Measurements from ENCODE around the gene MBTD1. TPM values are rescaled to one million over a fixed set of nuclear protein-coding genes. Genes with fewer than 3 reads are reported as not detected.

MBTD1 gene
- total RNA-seq, 2 donors from 2014 or later = 19.6 to 25.1 TPM

DNA sequence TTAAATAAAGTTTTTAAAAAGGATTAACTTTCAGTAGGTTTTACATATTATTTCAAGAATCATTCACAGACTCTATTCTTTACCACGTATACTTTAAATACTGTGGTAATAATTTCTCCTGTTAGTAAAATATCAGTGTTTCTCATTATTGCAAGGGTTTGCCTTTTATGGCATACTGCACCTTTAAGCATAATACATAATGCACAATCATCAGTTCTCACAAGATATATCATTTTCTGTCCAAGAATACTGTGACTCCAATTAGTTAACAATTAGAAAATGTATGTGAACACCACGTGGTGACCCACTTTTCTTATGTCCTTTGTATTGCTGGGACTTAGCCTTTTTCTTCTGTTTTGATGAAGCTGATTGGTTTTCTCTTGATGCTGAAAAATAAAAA, 68.0 kb downstream of the MBTD1 start:
- intact Hi-C loops (cut with DNase I) = no loop called here
- Histone ChIP-seq H3K9me3 (no peaks in the 10 kb centered on the region), H3K4me1 (replicated peaks) (no peaks in the 10 kb centered on the region), H3K27me3 (replicated peaks; ENCODE audit: insufficient read depth) (no peaks in the 10 kb centered on the region), H3K27ac (no peak overlapping the region), H3K36me3 (peaks cover 4 to 5% of the 10 kb centered on the region in 2 donors), H3K4me3 (no peak overlapping the region)
- DNase-seq (ENCODE audit: low spot score) = no peak
- WGBS = 85% methylated on average over 2 of the region's 2 CpGs
- TF ChIP-seq, protein P1, sequence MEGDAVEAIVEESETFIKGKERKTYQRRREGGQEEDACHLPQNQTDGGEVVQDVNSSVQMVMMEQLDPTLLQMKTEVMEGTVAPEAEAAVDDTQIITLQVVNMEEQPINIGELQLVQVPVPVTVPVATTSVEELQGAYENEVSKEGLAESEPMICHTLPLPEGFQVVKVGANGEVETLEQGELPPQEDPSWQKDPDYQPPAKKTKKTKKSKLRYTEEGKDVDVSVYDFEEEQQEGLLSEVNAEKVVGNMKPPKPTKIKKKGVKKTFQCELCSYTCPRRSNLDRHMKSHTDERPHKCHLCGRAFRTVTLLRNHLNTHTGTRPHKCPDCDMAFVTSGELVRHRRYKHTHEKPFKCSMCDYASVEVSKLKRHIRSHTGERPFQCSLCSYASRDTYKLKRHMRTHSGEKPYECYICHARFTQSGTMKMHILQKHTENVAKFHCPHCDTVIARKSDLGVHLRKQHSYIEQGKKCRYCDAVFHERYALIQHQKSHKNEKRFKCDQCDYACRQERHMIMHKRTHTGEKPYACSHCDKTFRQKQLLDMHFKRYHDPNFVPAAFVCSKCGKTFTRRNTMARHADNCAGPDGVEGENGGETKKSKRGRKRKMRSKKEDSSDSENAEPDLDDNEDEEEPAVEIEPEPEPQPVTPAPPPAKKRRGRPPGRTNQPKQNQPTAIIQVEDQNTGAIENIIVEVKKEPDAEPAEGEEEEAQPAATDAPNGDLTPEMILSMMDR (IDR thresholded peaks at IDR 0.05) = no peak
- TF ChIP-seq POLR2A (IDR thresholded peaks at IDR 0.05) (no peak), POLR2AphosphoS5 (IDR thresholded peaks at IDR 0.05) (no peak)

DNA sequence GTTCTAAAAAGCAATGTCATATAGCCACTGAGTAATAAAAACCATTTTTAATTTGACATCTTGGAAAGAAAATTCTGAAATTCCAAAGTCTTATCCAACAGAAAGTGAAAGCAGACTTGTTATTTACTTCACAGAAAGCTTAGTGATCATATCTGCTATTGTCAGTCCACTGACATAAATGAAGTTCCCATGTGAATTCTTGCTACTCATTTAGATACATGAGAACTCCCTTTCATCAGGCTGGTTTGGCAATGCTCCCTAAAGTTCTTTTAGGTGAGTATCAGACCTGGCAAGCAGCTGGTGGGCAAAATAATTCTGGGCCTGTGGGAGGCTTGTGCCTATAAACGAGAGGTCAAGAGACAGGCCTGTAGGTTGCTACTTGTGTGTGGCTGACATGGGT, 70.2 kb downstream of the MBTD1 start:
- no peak for DNase-seq (ENCODE audit: low spot score)
- TF ChIP-seq POLR2A (IDR thresholded peaks at IDR 0.05) = no peak
- TF ChIP-seq, protein P1 (IDR thresholded peaks at IDR 0.05) = no peak
- no peak for TF ChIP-seq POLR2AphosphoS5 (IDR thresholded peaks at IDR 0.05)
- intact Hi-C loops (cut with DNase I) = no loop called here
- 28% methylated on average over 1 of the region's 1 CpG for WGBS
- H3K27ac ChIP-seq = no peak overlapping the region
- H3K9me3 ChIP-seq = no peaks in the 10 kb centered on the region
- no peaks in the 10 kb centered on the region for H3K4me1 ChIP-seq (replicated peaks)
- no peak overlapping the region for H3K4me3 ChIP-seq
- H3K27me3 ChIP-seq (replicated peaks; ENCODE audit: insufficient read depth) = no peaks in the 10 kb centered on the region
- H3K36me3 ChIP-seq = peaks cover 0 to 4% of the 10 kb centered on the region in 2 donors

DNA sequence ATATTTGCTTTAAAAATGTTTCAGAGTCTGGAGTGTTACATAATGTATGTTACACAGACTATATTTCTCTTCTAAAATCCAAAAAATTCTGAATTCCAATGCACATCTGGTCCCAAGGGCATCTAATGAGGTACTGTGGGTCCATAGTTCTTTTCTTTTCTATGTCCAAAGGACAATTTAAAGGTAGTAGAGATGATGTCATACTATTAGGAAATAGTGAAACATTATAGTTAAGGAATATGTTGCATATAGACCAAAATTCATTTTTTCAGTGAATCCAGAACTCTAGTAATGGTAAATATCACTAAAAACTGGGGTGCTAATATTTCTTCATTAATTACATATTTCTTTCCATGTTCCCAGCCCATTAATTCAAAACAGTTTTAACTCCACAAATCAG, 70.7 kb downstream of the MBTD1 start:
- no peak overlapping the region for H3K4me3 ChIP-seq
- H3K4me1 ChIP-seq (replicated peaks) = no peaks in the 10 kb centered on the region
- H3K27ac ChIP-seq = no peak overlapping the region
- TF ChIP-seq, protein P1 (IDR thresholded peaks at IDR 0.05) = no peak
- TF ChIP-seq POLR2A (IDR thresholded peaks at IDR 0.05) = no peak
- no peak for TF ChIP-seq POLR2AphosphoS5 (IDR thresholded peaks at IDR 0.05)
- H3K9me3 ChIP-seq = no peaks in the 10 kb centered on the region
- intact Hi-C loops (cut with DNase I) = no loop called here
- peaks cover 0 to 4% of the 10 kb centered on the region in 2 donors for H3K36me3 ChIP-seq
- no peak for DNase-seq (ENCODE audit: low spot score)
- no peaks in the 10 kb centered on the region for H3K27me3 ChIP-seq (replicated peaks; ENCODE audit: insufficient read depth)

DNA sequence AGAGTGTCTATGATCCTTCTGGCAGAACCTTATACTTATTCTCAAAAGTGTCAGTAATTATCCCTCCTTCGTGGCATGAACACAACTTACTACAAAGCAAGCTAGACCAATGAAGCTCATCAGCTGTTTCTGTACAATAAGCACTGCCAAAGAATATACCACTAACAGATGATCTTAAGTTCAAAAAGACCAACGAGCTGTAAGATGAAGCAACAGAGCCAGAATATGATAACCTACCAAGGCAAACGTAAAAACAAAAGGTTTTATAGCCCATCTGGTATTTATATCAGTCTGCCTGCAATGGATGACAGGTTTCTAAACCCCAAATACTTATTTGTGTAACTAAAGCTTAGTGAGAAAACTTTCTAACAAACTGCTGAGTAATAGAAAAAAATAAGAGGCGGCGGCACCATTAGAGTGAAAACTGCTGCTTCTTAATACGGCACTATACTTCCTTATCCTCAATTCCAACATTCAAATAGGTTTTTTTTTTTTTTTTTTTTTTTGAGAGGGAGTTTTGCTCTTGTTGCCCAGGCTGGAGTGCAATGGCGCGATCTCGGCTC, 71.5 kb downstream of the MBTD1 start:
- 75% methylated on average over 9 of the region's 9 CpGs for WGBS
- Histone ChIP-seq H3K27ac (no peak overlapping the region), H3K4me1 (replicated peaks) (no peaks in the 10 kb centered on the region), H3K4me3 (no peak overlapping the region), H3K27me3 (replicated peaks; ENCODE audit: insufficient read depth) (no peaks in the 10 kb centered on the region), H3K36me3 (peaks cover 0 to 4% of the 10 kb centered on the region in 2 donors), H3K9me3 (no peaks in the 10 kb centered on the region)
- intact Hi-C loops (cut with DNase I) = no loop called here
- no peak for DNase-seq (ENCODE audit: low spot score)
- TF ChIP-seq POLR2AphosphoS5 (IDR thresholded peaks at IDR 0.05) (no peak), POLR2A (IDR thresholded peaks at IDR 0.05) (no peak)
- TF ChIP-seq, protein P1 (IDR thresholded peaks at IDR 0.05) = no peak

DNA sequence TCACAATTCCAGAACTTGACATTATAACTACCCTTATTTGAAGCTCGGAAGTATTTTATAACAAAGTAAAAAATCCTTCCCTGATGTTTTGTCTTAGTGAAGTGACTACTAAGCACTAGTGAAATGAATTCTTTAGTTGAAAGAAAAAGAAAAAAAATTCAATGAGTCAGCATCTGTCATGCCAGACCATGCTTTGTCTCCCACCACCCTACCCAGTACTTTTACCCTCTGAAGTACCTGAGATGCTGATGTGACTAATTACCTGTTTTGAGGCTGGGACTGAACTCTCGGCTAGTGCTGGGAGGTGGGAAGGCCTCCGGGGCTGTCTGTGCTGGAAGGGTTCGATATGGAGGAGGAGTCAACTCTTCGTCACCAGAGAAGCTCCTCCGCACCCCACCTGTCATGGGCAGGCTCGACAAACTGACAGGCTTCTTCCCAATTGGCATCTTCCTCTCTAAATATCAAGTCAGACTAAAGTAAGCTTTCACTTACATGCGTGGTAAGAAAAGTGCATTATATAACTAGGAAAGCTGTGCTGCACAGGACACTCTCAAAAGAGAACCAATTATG, 74.0 kb downstream of the MBTD1 start:
- TF ChIP-seq, protein P1 (IDR thresholded peaks at IDR 0.05) = no peak
- TF ChIP-seq POLR2AphosphoS5 (IDR thresholded peaks at IDR 0.05) (no peak), POLR2A (IDR thresholded peaks at IDR 0.05) (no peak)
- intact Hi-C loops (cut with DNase I) = no loop called here
- WGBS = 89% methylated on average over 8 of the region's 8 CpGs
- Histone ChIP-seq H3K36me3 (no peaks in the 10 kb centered on the region), H3K4me1 (replicated peaks) (no peaks in the 10 kb centered on the region), H3K4me3 (no peak overlapping the region), H3K9me3 (no peaks in the 10 kb centered on the region), H3K27me3 (replicated peaks; ENCODE audit: insufficient read depth) (no peaks in the 10 kb centered on the region), H3K27ac (no peak overlapping the region)
- DNase-seq (ENCODE audit: low spot score) = no peak
